PC-9 (cell line): Measurements from ENCODE around the gene GSG1.

ENCODE experiments used
- EZH2 ChIP-seq: fragments of 200-600 bp; sonication (generic); IDR thresholded peaks from 2 replicates; pipeline ENCODE4 v1.8.0; 2017; ENCODE audit warnings: antibody characterized with exemption, low read depth
- TF ChIP-seq, protein P1 (sequence below): fragments of 200-600 bp; sonication (generic); conservative IDR thresholded peaks from 2 replicates; pipeline ENCODE4 v1.6.1; 2017; ENCODE audit warnings: mixed run types, antibody characterized with exemption, mild to moderate bottlenecking, moderate library complexity

DNA sequence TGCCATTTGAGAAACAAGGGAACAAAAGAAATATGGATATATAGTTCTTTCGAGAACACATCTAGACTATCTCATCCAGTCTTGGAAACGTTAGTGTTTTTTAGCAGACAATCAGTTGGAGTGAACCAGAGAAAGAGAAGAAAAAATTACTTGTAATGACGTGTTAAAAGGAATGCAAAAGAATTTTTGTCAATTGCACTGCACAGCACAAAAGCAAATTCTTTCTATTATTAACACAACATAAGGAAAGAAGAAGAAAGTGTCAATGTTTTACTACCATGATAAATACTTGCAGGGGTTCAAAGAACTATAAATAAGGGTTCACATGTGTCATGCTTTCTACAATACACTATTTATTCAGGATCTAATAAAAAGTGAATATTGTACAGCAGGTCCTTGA lies 27.5 kb upstream of the GSG1 start:
- TF ChIP-seq, protein P1, sequence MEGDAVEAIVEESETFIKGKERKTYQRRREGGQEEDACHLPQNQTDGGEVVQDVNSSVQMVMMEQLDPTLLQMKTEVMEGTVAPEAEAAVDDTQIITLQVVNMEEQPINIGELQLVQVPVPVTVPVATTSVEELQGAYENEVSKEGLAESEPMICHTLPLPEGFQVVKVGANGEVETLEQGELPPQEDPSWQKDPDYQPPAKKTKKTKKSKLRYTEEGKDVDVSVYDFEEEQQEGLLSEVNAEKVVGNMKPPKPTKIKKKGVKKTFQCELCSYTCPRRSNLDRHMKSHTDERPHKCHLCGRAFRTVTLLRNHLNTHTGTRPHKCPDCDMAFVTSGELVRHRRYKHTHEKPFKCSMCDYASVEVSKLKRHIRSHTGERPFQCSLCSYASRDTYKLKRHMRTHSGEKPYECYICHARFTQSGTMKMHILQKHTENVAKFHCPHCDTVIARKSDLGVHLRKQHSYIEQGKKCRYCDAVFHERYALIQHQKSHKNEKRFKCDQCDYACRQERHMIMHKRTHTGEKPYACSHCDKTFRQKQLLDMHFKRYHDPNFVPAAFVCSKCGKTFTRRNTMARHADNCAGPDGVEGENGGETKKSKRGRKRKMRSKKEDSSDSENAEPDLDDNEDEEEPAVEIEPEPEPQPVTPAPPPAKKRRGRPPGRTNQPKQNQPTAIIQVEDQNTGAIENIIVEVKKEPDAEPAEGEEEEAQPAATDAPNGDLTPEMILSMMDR, result no peak
- no peak for TF ChIP-seq EZH2
